GM18508 (cell line): ENCODE data around the gene ZNF473.

Experiments used
- ATAC-seq: cut with Tn5 transposase; IDR thresholded peaks from one replicate; pipeline ENCODE4 v1.9.1; 2021; ENCODE audit warnings: moderate number of reproducible peaks; ENCODE audit not compliant: insufficient read depth, unreplicated experiment

ZNF473 gene

GRCh38 chr19:50002386-50002960 is 23.3 kb upstream of the ZNF473 start:
- ATAC-seq: no peak

GRCh38 chr19:50003254-50003788 is 22.5 kb upstream of the ZNF473 start:
- no peak for ATAC-seq

GRCh38 chr19:50003810-50004419 is 21.9 kb upstream of the ZNF473 start:
- ATAC-seq: no peak

- ATAC-seq: no peak
Observed at GRCh38 chr19:50005428-50005827, 20.4 kb upstream of the ZNF473 start.

GRCh38 chr19:50007170-50007569 is 18.6 kb upstream of the ZNF473 start:
- ATAC-seq: no peak

- ATAC-seq: no peak
Observed at GRCh38 chr19:50007947-50008346, 17.9 kb upstream of the ZNF473 start.

- no peak for ATAC-seq
Observed at GRCh38 chr19:50008532-50008931, 17.3 kb upstream of the ZNF473 start.

GRCh38 chr19:50016225-50016807 is 9.5 kb upstream of the ZNF473 start:
- no peak for ATAC-seq

GRCh38 chr19:50020481-50020880 is 5.3 kb upstream of the ZNF473 start:
- ATAC-seq: no peak

GRCh38 chr19:50022823-50023222 is 3.0 kb upstream of the ZNF473 start:
- no peak for ATAC-seq

- no peak for ATAC-seq
Observed at GRCh38 chr19:50024719-50025021, 1.1 kb upstream of the ZNF473 start.

GRCh38 chr19:50025022-50025793 is 597 bp upstream of the ZNF473 start, which contains the start of gene VRK3:
Gene VRK3, minus strand, starts transcription at chr19:50025372. Its CDS starts 9,210 bp downstream, at chr19:50016162.
- peak; percentile 66 for ATAC-seq

GRCh38 chr19:50026550-50026906 is 723 bp downstream of the ZNF473 start:
- no peak for ATAC-seq

GRCh38 chr19:50030225-50030624 is 4.4 kb downstream of the ZNF473 start:
- ATAC-seq: no peak

- ATAC-seq: no peak
Observed at GRCh38 chr19:50030937-50031336, 5.1 kb downstream of the ZNF473 start.

GRCh38 chr19:50036908-50037307 is 11.1 kb downstream of the ZNF473 start:
- ATAC-seq: no peak

- ATAC-seq: no peak
Observed at GRCh38 chr19:50039968-50040367, 14.2 kb downstream of the ZNF473 start.

- no peak for ATAC-seq
Observed at GRCh38 chr19:50040967-50041366, 15.2 kb downstream of the ZNF473 start.

GRCh38 chr19:50042363-50043024 is 16.7 kb downstream of the ZNF473 start:
- no peak for ATAC-seq

GRCh38 chr19:50043967-50044366 is 18.2 kb downstream of the ZNF473 start:
- ATAC-seq: no peak

- no peak for ATAC-seq
Observed at GRCh38 chr19:50044922-50045321, 19.1 kb downstream of the ZNF473 start.
